Thyroid gland (tissue), 4 donors: ENCODE results near the gene DSCAM. TPM values are rescaled to one million over a fixed set of nuclear protein-coding genes. Genes with fewer than 3 reads are reported as not detected.

Experiments used
- DNase-seq, 2 donors: peaks; one replicate each; pipeline ENCODE4 v3.0.0-alpha.2; 2019
- H3K27ac ChIP-seq, 3 donors: fragments of 200-600 bp; sonication (generic); 1 replicate in 2 of 3; 2 replicates in 1 of 3; pipeline ENCODE4 v1.5.1; 2016 to 2019; ENCODE audit warnings: mild to moderate bottlenecking in 1 of 3, moderate library complexity in 1 of 3
- H3K27me3 ChIP-seq: fragments of 200-600 bp; sonication (generic); one replicate; pipeline ENCODE4 v1.5.1; 2019
- H3K36me3 ChIP-seq, 2 donors: fragments of 200-600 bp; sonication (generic); one replicate each; pipeline ENCODE4 v1.5.1; 2016 to 2019
- H3K4me1 ChIP-seq, 2 donors: fragments of 200-600 bp; sonication (generic); one replicate each; pipeline ENCODE4 v1.5.1; 2017 to 2019
- H3K4me3 ChIP-seq, 3 donors: fragments of 200-600 bp; sonication (generic); replicated peaks in 1 of 3; 1 replicate in 2 of 3; 2 replicates in 1 of 3; pipeline ENCODE4 v1.5.1; 2016; ENCODE audit warnings: mild to moderate bottlenecking in 1 of 3
- H3K9me3 ChIP-seq: fragments of 200-600 bp; sonication (generic); one replicate; pipeline ENCODE4 v1.5.1; 2017
- CTCF ChIP-seq, 6 experiments: fragments of 200-600 bp in 3 of 6; fragments of 450-650 bp in 3 of 6; sonication (generic) in 3 of 6; IDR thresholded peaks; one replicate each; pipeline ENCODE4 v1.5.1; 2016 to 2019; ENCODE audit warnings: antibody characterized with exemption in 6 of 6, mild to moderate bottlenecking in 2 of 6, inconsistent platforms in 1 of 6, moderate library complexity in 1 of 6
- POLR2A ChIP-seq, 2 donors: fragments of 450-650 bp; IDR thresholded peaks; one replicate each; pipeline ENCODE4 v1.6.1; 2017; ENCODE audit warnings: antibody characterized with exemption in 2 of 2, mild to moderate bottlenecking in 2 of 2, moderate library complexity in 1 of 2
- WGBS, 2 donors: methylation state at CpG; one replicate each; pipeline ENCODE4 v1.1.5; 2017; 5-methylcytosine and 5-hydroxymethylcytosine counted together
- intact Hi-C: fragments of 100-400 bp; cut with DNase I; formaldehyde crosslinking; loops from one replicate; pipeline ENCODE4 v1.15.1; 2023
- total RNA-seq, 4 donors: library from RNA; depleted of rRNA; stranded (reverse); fragments of >200 nt; gene quantifications; one replicate each; pipeline ENCODE4 v1.2.3, GENCODE V29; 2016

Gene DSCAM
- total RNA-seq, 4 donors from 2014 or later, result 0.20 TPM; not detected in 3

- no peak for TF ChIP-seq POLR2A (IDR thresholded peaks at IDR 0.05)
- no peak for TF ChIP-seq CTCF (IDR thresholded peaks at IDR 0.05)
- intact Hi-C loops, result no loop called here
- no peak for DNase-seq
- H3K27ac ChIP-seq, result no peak overlapping the region
- WGBS, 2 donors, result 57 to 59% methylated on average over 3 of the region's 3 CpGs
- no peaks in the 10 kb centered on the region for H3K27me3 ChIP-seq
- no peaks in the 10 kb centered on the region for H3K36me3 ChIP-seq
- H3K4me3 ChIP-seq, result no peak overlapping the region
- H3K9me3 ChIP-seq, result no peaks in the 10 kb centered on the region
- no peaks in the 10 kb centered on the region for H3K4me1 ChIP-seq
These were observed 161.8 kb downstream of the DSCAM start for GRCh38 chr21:40685141-40685540.

GRCh38 chr21:40684726-40685125 lies 162.2 kb downstream of the DSCAM start:
- 92 to 93% methylated on average over 2 of the region's 2 CpGs for WGBS, 2 donors
- TF ChIP-seq CTCF (IDR thresholded peaks at IDR 0.05), result no peak
- no peak for TF ChIP-seq POLR2A (IDR thresholded peaks at IDR 0.05)
- Histone ChIP-seq H3K9me3 (no peaks in the 10 kb centered on the region), H3K27me3 (no peaks in the 10 kb centered on the region), H3K27ac (no peak overlapping the region), H3K4me3 (no peak overlapping the region), H3K36me3 (no peaks in the 10 kb centered on the region), H3K4me1 (no peaks in the 10 kb centered on the region)
- no peak for DNase-seq
- intact Hi-C loops, result no loop called here

GRCh38 chr21:40683349-40683748 lies 163.6 kb downstream of the DSCAM start:
- intact Hi-C loops, result no loop called here
- Histone ChIP-seq H3K9me3 (no peaks in the 10 kb centered on the region), H3K4me3 (no peak overlapping the region), H3K27me3 (no peaks in the 10 kb centered on the region), H3K27ac (no peak overlapping the region), H3K4me1 (no peaks in the 10 kb centered on the region), H3K36me3 (no peaks in the 10 kb centered on the region)
- 57 to 59% methylated on average over 5 of the region's 5 CpGs for WGBS, 2 donors
- DNase-seq, result no peak
- no peak for TF ChIP-seq CTCF (IDR thresholded peaks at IDR 0.05)
- no peak for TF ChIP-seq POLR2A (IDR thresholded peaks at IDR 0.05)

- intact Hi-C loops, result no loop called here
- H3K4me3 ChIP-seq, result no peak overlapping the region
- no peaks in the 10 kb centered on the region for H3K4me1 ChIP-seq
- 74 to 78% methylated on average over 9 of the region's 9 CpGs for WGBS, 2 donors
- TF ChIP-seq CTCF (IDR thresholded peaks at IDR 0.05) (no peak), POLR2A (IDR thresholded peaks at IDR 0.05) (no peak)
- no peak for DNase-seq
- no peaks in the 10 kb centered on the region for H3K36me3 ChIP-seq
- no peak overlapping the region for H3K27ac ChIP-seq
- H3K27me3 ChIP-seq, result no peaks in the 10 kb centered on the region
- no peaks in the 10 kb centered on the region for H3K9me3 ChIP-seq
These were observed 165.6 kb downstream of the DSCAM start for GRCh38 chr21:40681164-40681859.

- Histone ChIP-seq H3K4me3 (no peak overlapping the region), H3K27ac (no peak overlapping the region), H3K4me1 (no peaks in the 10 kb centered on the region)
These were observed 166.6 kb downstream of the DSCAM start for GRCh38 chr21:40680311-40680710.

More at GRCh38 chr21:40680311-40680710, 166.6 kb downstream of the DSCAM start:
- H3K27me3 ChIP-seq, result no peaks in the 10 kb centered on the region
- TF ChIP-seq CTCF (IDR thresholded peaks at IDR 0.05), result no peak
- no peak for TF ChIP-seq POLR2A (IDR thresholded peaks at IDR 0.05)
- WGBS, 2 donors, result 60 to 100% methylated on average over 1 of the region's 1 CpG
- intact Hi-C loops, result no loop called here
- H3K9me3 ChIP-seq, result no peaks in the 10 kb centered on the region
- no peak for DNase-seq
- H3K36me3 ChIP-seq, result no peaks in the 10 kb centered on the region
